ENCODE results near the gene GRK3.
"Not testable (repeated sequence)": the region's sequence is repeated elsewhere in the genome, so short reads cannot be mapped to it uniquely, and the experiment has no call there.

GRK3 gene

GRCh38 chr22:25564320-25564978 lies at the start of gene GRK3:
Gene GRK3, plus strand, starts transcription at chr22:25564675. Its CDS starts 366 bp downstream, at chr22:25565041.
- DNase-seq (ENCODE audit: low spot score) = no peak

- DNase-seq (ENCODE audit: low spot score) = no peak
Observed at GRCh38 chr22:25518000-25518663, 46.3 kb upstream of the GRK3 start.

- DNase-seq (ENCODE audit: low spot score) = no peak
Observed at GRCh38 chr22:25525376-25525775, 39.1 kb upstream of the GRK3 start.

GRCh38 chr22:25525804-25526584 lies 38.5 kb upstream of the GRK3 start:
- not testable (repeated sequence) for DNase-seq (ENCODE audit: low spot score)

- DNase-seq (ENCODE audit: low spot score) = not testable (repeated sequence)
Observed at GRCh38 chr22:25527016-25527415, 37.5 kb upstream of the GRK3 start.

GRCh38 chr22:25528068-25528467 lies 36.4 kb upstream of the GRK3 start:
- DNase-seq (ENCODE audit: low spot score) = not testable (repeated sequence)

- not testable (repeated sequence) for DNase-seq (ENCODE audit: low spot score)
Observed at GRCh38 chr22:25529059-25529458, 35.4 kb upstream of the GRK3 start.

- DNase-seq (ENCODE audit: low spot score) = not testable (repeated sequence)
Observed at GRCh38 chr22:25529541-25530137, 34.8 kb upstream of the GRK3 start.

- not testable (repeated sequence) for DNase-seq (ENCODE audit: low spot score)
Observed at GRCh38 chr22:25531677-25532076, 32.8 kb upstream of the GRK3 start.

GRCh38 chr22:25534724-25535123 lies 29.8 kb upstream of the GRK3 start:
- no peak for DNase-seq (ENCODE audit: low spot score)

- DNase-seq (ENCODE audit: low spot score) = no peak
Observed at GRCh38 chr22:25536589-25536988, 27.9 kb upstream of the GRK3 start.

- DNase-seq (ENCODE audit: low spot score) = no peak
Observed at GRCh38 chr22:25540166-25540907, 24.1 kb upstream of the GRK3 start.

- no peak for DNase-seq (ENCODE audit: low spot score)
Observed at GRCh38 chr22:25540908-25541660, 23.4 kb upstream of the GRK3 start.

- DNase-seq (ENCODE audit: low spot score) = no peak
Observed at GRCh38 chr22:25542191-25542590, 22.3 kb upstream of the GRK3 start.

GRCh38 chr22:25542720-25543402 lies 21.6 kb upstream of the GRK3 start:
- DNase-seq (ENCODE audit: low spot score) = no peak

- DNase-seq (ENCODE audit: low spot score) = no peak
Observed at GRCh38 chr22:25545146-25545545, 19.3 kb upstream of the GRK3 start.

GRCh38 chr22:25545672-25546071 lies 18.8 kb upstream of the GRK3 start:
- DNase-seq (ENCODE audit: low spot score) = no peak

GRCh38 chr22:25546242-25546641 lies 18.2 kb upstream of the GRK3 start:
- DNase-seq (ENCODE audit: low spot score) = no peak

GRCh38 chr22:25546751-25547150 lies 17.7 kb upstream of the GRK3 start:
- DNase-seq (ENCODE audit: low spot score) = no peak

GRCh38 chr22:25548866-25549464 lies 15.5 kb upstream of the GRK3 start:
- no peak for DNase-seq (ENCODE audit: low spot score)
